ENCODE results near the gene PELI2.
A peak's percentile ranks its signal among the peaks of the same experiment; 100 is the strongest.
"Not testable (repeated sequence)": the region's sequence is repeated elsewhere in the genome, so short reads cannot be mapped to it uniquely, and the experiment has no call there.

The PELI2 gene

GRCh38 chr14:56153267-56153666 is 35.1 kb downstream of the PELI2 start:
- no peak overlapping the region for H3K4me3 ChIP-seq (ENCODE audit: low read depth, low read length)
- H2AFZ ChIP-seq (ENCODE audit: low read length, unreplicated experiment) = no peak overlapping the region
- H3K27me3 ChIP-seq (ENCODE audit: insufficient read depth, low read length) = no peaks in the 10 kb centered on the region
- H3K79me2 ChIP-seq (ENCODE audit: control insufficient read depth, insufficient read depth, low read length, unreplicated experiment) = no peaks in the 10 kb centered on the region
- no peaks in the 10 kb centered on the region for H3K36me3 ChIP-seq (ENCODE audit: insufficient read depth, low read length)
- no peak overlapping the region for H3K27ac ChIP-seq (ENCODE audit: low read depth, low read length)
- peaks cover 15% of the 10 kb centered on the region for H3K4me1 ChIP-seq (ENCODE audit: control insufficient read depth, insufficient read depth, low read length, unreplicated experiment)

GRCh38 chr14:56154321-56154720 is 36.1 kb downstream of the PELI2 start:
- Histone ChIP-seq H3K4me3 (ENCODE audit: low read depth, low read length) (no peak overlapping the region), H3K27me3 (ENCODE audit: insufficient read depth, low read length) (no peaks in the 10 kb centered on the region), H2AFZ (ENCODE audit: low read length, unreplicated experiment) (no peak overlapping the region), H3K4me1 (ENCODE audit: control insufficient read depth, insufficient read depth, low read length, unreplicated experiment) (peaks cover 18% of the 10 kb centered on the region), H3K27ac (ENCODE audit: low read depth, low read length) (no peak overlapping the region), H3K36me3 (ENCODE audit: insufficient read depth, low read length) (no peaks in the 10 kb centered on the region), H3K79me2 (ENCODE audit: control insufficient read depth, insufficient read depth, low read length, unreplicated experiment) (no peaks in the 10 kb centered on the region)

- H3K27ac ChIP-seq (ENCODE audit: low read depth, low read length) = no peak overlapping the region
- H3K27me3 ChIP-seq (ENCODE audit: insufficient read depth, low read length) = no peaks in the 10 kb centered on the region
- no peak overlapping the region for H2AFZ ChIP-seq (ENCODE audit: low read length, unreplicated experiment)
- no peak overlapping the region for H3K4me3 ChIP-seq (ENCODE audit: low read depth, low read length)
- H3K36me3 ChIP-seq (ENCODE audit: insufficient read depth, low read length) = no peaks in the 10 kb centered on the region
- H3K4me1 ChIP-seq (ENCODE audit: control insufficient read depth, insufficient read depth, low read length, unreplicated experiment) = peaks cover 25% of the 10 kb centered on the region
- H3K79me2 ChIP-seq (ENCODE audit: control insufficient read depth, insufficient read depth, low read length, unreplicated experiment) = no peaks in the 10 kb centered on the region
Measured at GRCh38 chr14:56156096-56156495, 37.9 kb downstream of the PELI2 start.

- peaks cover 18% of the 10 kb centered on the region for H3K4me1 ChIP-seq (ENCODE audit: control insufficient read depth, insufficient read depth, low read length, unreplicated experiment)
- no peak overlapping the region for H3K4me3 ChIP-seq (ENCODE audit: low read depth, low read length)
- no peaks in the 10 kb centered on the region for H3K79me2 ChIP-seq (ENCODE audit: control insufficient read depth, insufficient read depth, low read length, unreplicated experiment)
Measured at GRCh38 chr14:56159066-56159465, 40.9 kb downstream of the PELI2 start.

GRCh38 chr14:56160088-56160487 is 41.9 kb downstream of the PELI2 start:
- no peaks in the 10 kb centered on the region for H3K79me2 ChIP-seq (ENCODE audit: control insufficient read depth, insufficient read depth, low read length, unreplicated experiment)

More at GRCh38 chr14:56159066-56159465, 40.9 kb downstream of the PELI2 start:
- no peak overlapping the region for H3K27ac ChIP-seq (ENCODE audit: low read depth, low read length)
- H3K27me3 ChIP-seq (ENCODE audit: insufficient read depth, low read length) = no peaks in the 10 kb centered on the region
- no peak overlapping the region for H2AFZ ChIP-seq (ENCODE audit: low read length, unreplicated experiment)
- H3K36me3 ChIP-seq (ENCODE audit: insufficient read depth, low read length) = no peaks in the 10 kb centered on the region

GRCh38 chr14:56161658-56162057 is 43.4 kb downstream of the PELI2 start:
- H2AFZ ChIP-seq (ENCODE audit: low read length, unreplicated experiment) = no peak overlapping the region
- H3K27me3 ChIP-seq (ENCODE audit: insufficient read depth, low read length) = no peaks in the 10 kb centered on the region
- H3K27ac ChIP-seq (ENCODE audit: low read depth, low read length) = no peak overlapping the region
- H3K4me1 ChIP-seq (ENCODE audit: control insufficient read depth, insufficient read depth, low read length, unreplicated experiment) = peaks cover 10% of the 10 kb centered on the region
- H3K4me3 ChIP-seq (ENCODE audit: low read depth, low read length) = no peak overlapping the region
- H3K36me3 ChIP-seq (ENCODE audit: insufficient read depth, low read length) = no peaks in the 10 kb centered on the region; the same call in 1 of the 2 replicates
- H3K79me2 ChIP-seq (ENCODE audit: control insufficient read depth, insufficient read depth, low read length, unreplicated experiment) = no peaks in the 10 kb centered on the region

More at GRCh38 chr14:56160088-56160487, 41.9 kb downstream of the PELI2 start:
- Histone ChIP-seq H2AFZ (ENCODE audit: low read length, unreplicated experiment) (peak overlapping the region; percentile 57), H3K27ac (ENCODE audit: low read depth, low read length) (no peak overlapping the region), H3K4me1 (ENCODE audit: control insufficient read depth, insufficient read depth, low read length, unreplicated experiment) (peaks cover 18% of the 10 kb centered on the region), H3K4me3 (ENCODE audit: low read depth, low read length) (no peak overlapping the region), H3K27me3 (ENCODE audit: insufficient read depth, low read length) (no peaks in the 10 kb centered on the region), H3K36me3 (ENCODE audit: insufficient read depth, low read length) (no peaks in the 10 kb centered on the region; the same call in 1 of the 2 replicates)

- Histone ChIP-seq H3K27me3 (ENCODE audit: insufficient read depth, low read length) (no peaks in the 10 kb centered on the region), H3K4me3 (ENCODE audit: low read depth, low read length) (no peak overlapping the region), H3K4me1 (ENCODE audit: control insufficient read depth, insufficient read depth, low read length, unreplicated experiment) (peaks cover 10% of the 10 kb centered on the region), H3K36me3 (ENCODE audit: insufficient read depth, low read length) (no peaks in the 10 kb centered on the region; the same call in 1 of the 2 replicates), H3K79me2 (ENCODE audit: control insufficient read depth, insufficient read depth, low read length, unreplicated experiment) (no peaks in the 10 kb centered on the region), H2AFZ (ENCODE audit: low read length, unreplicated experiment) (no peak overlapping the region), H3K27ac (ENCODE audit: low read depth, low read length) (no peak overlapping the region)
Measured at GRCh38 chr14:56162476-56162875, 44.3 kb downstream of the PELI2 start.

GRCh38 chr14:56166579-56166978 is 48.4 kb downstream of the PELI2 start:
- not testable (repeated sequence) for H3K27me3 ChIP-seq (ENCODE audit: insufficient read depth, low read length); H2AFZ ChIP-seq (ENCODE audit: low read length, unreplicated experiment); H3K4me1 ChIP-seq (ENCODE audit: control insufficient read depth, insufficient read depth, low read length, unreplicated experiment); H3K27ac ChIP-seq (ENCODE audit: low read depth, low read length); H3K36me3 ChIP-seq (ENCODE audit: insufficient read depth, low read length); H3K4me3 ChIP-seq (ENCODE audit: low read depth, low read length); H3K79me2 ChIP-seq (ENCODE audit: control insufficient read depth, insufficient read depth, low read length, unreplicated experiment)

- Histone ChIP-seq H3K27ac (ENCODE audit: low read depth, low read length) (no peak overlapping the region), H3K4me3 (ENCODE audit: low read depth, low read length) (no peak overlapping the region), H3K27me3 (ENCODE audit: insufficient read depth, low read length) (no peaks in the 10 kb centered on the region), H2AFZ (ENCODE audit: low read length, unreplicated experiment) (no peak overlapping the region), H3K79me2 (ENCODE audit: control insufficient read depth, insufficient read depth, low read length, unreplicated experiment) (no peaks in the 10 kb centered on the region), H3K36me3 (ENCODE audit: insufficient read depth, low read length) (no peaks in the 10 kb centered on the region; the same call in 1 of the 2 replicates), H3K4me1 (ENCODE audit: control insufficient read depth, insufficient read depth, low read length, unreplicated experiment) (peaks cover 11% of the 10 kb centered on the region)
Measured at GRCh38 chr14:56168007-56168616, 49.9 kb downstream of the PELI2 start.

- Histone ChIP-seq H3K27ac (ENCODE audit: low read depth, low read length) (no peak overlapping the region), H3K79me2 (ENCODE audit: control insufficient read depth, insufficient read depth, low read length, unreplicated experiment) (no peaks in the 10 kb centered on the region), H3K4me3 (ENCODE audit: low read depth, low read length) (no peak overlapping the region), H3K4me1 (ENCODE audit: control insufficient read depth, insufficient read depth, low read length, unreplicated experiment) (peaks cover 15% of the 10 kb centered on the region), H3K36me3 (ENCODE audit: insufficient read depth, low read length) (no peaks in the 10 kb centered on the region; the same call in 1 of the 2 replicates), H3K27me3 (ENCODE audit: insufficient read depth, low read length) (no peaks in the 10 kb centered on the region), H2AFZ (ENCODE audit: low read length, unreplicated experiment) (no peak overlapping the region)
Measured at GRCh38 chr14:56170028-56170427, 51.8 kb downstream of the PELI2 start.

GRCh38 chr14:56170877-56171422 is 52.7 kb downstream of the PELI2 start:
- H3K27ac ChIP-seq (ENCODE audit: low read depth, low read length) = no peak overlapping the region
- H3K79me2 ChIP-seq (ENCODE audit: control insufficient read depth, insufficient read depth, low read length, unreplicated experiment) = no peaks in the 10 kb centered on the region
- no peaks in the 10 kb centered on the region for H3K36me3 ChIP-seq (ENCODE audit: insufficient read depth, low read length)
- no peak overlapping the region for H2AFZ ChIP-seq (ENCODE audit: low read length, unreplicated experiment)
- H3K4me3 ChIP-seq (ENCODE audit: low read depth, low read length) = no peak overlapping the region
- peaks cover 15% of the 10 kb centered on the region for H3K4me1 ChIP-seq (ENCODE audit: control insufficient read depth, insufficient read depth, low read length, unreplicated experiment)
- H3K27me3 ChIP-seq (ENCODE audit: insufficient read depth, low read length) = no peaks in the 10 kb centered on the region
